ENCODE results near the gene CDH23. TPM values are rescaled to one million over a fixed set of nuclear protein-coding genes. Genes with fewer than 3 reads are reported as not detected.

Gene CDH23
- total RNA-seq, 1 experiment from 2014 or later = 0.07 TPM

GRCh38 chr10:71372882-71373495 is 23.7 kb upstream of the CDH23 start:
- no TSS peak for BruUV-seq (replicated peaks)
- intact Hi-C loops (cut with micrococcal nuclease; ENCODE audit: unreplicated experiment) = no loop called here
- Mint-ChIP-seq H3K9me3 (ENCODE audit: low read depth, unreplicated experiment) (no peaks in the 10 kb centered on the region), H3K27me3 (ENCODE audit: unreplicated experiment) (peaks cover 13% of the 10 kb centered on the region), H3K4me3 (ENCODE audit: low read depth, unreplicated experiment) (no peak overlapping the region), H3K4me1 (ENCODE audit: low read depth, unreplicated experiment) (peaks cover 13% of the 10 kb centered on the region), H3K27ac (ENCODE audit: unreplicated experiment) (no peak overlapping the region), H3K36me3 (ENCODE audit: insufficient read depth, unreplicated experiment) (peaks cover 6% of the 10 kb centered on the region)
- CTCF ChIA-PET = interaction anchor here (0.6 to 1.1 kb wide), 2 partner anchors 9 to 86 kb away, joined by 3 to 5 read pairs; no protein-coding TSS in a partner anchor
- no peak for DNase-seq
- TF ChIP-seq, protein P1, sequence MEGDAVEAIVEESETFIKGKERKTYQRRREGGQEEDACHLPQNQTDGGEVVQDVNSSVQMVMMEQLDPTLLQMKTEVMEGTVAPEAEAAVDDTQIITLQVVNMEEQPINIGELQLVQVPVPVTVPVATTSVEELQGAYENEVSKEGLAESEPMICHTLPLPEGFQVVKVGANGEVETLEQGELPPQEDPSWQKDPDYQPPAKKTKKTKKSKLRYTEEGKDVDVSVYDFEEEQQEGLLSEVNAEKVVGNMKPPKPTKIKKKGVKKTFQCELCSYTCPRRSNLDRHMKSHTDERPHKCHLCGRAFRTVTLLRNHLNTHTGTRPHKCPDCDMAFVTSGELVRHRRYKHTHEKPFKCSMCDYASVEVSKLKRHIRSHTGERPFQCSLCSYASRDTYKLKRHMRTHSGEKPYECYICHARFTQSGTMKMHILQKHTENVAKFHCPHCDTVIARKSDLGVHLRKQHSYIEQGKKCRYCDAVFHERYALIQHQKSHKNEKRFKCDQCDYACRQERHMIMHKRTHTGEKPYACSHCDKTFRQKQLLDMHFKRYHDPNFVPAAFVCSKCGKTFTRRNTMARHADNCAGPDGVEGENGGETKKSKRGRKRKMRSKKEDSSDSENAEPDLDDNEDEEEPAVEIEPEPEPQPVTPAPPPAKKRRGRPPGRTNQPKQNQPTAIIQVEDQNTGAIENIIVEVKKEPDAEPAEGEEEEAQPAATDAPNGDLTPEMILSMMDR (IDR thresholded peaks at IDR 0.05; ENCODE audit: unreplicated experiment) = no peak

DNA sequence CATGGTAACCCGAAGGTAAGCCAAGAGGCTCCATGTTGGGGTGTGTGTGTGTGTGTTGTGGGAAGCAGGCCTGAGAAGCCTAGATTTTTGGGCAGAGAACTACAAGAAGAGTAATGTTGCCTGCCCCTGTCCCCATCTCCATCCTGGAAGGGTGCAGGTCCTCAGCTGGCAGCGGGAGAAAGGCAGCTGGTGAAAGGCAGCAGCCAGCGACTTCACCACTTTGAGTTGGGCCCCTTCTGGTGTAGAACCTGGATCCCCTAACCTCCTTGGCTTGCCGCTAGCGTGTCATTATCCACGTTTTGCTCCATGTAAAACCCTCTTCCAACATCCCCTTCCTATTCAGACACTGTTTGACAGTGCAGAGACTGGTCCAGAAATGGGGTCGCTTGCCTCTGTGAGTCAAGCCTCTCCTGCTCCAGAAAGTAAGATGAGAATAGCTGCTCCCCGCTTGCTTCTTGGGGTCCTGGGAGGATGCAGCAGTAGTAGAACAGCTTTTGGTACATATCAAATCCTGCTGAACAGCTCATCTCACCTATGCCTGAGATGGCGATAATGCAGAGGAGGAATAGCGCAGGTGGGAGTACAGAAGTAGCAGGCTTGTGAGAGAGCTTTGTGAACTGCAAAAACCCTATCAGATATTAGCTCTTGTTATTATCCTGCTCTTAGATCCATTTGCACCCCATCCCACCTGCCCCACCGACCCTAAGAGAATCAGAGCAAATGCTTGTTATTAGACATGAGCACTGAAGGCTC is 22.1 kb upstream of the CDH23 start:
- TF ChIP-seq, protein P1 (IDR thresholded peaks at IDR 0.05; ENCODE audit: unreplicated experiment) = no peak
- intact Hi-C loops (cut with micrococcal nuclease; ENCODE audit: unreplicated experiment) = no loop called here
- H3K9me3 Mint-ChIP-seq (ENCODE audit: low read depth, unreplicated experiment) = no peaks in the 10 kb centered on the region
- H3K4me3 Mint-ChIP-seq (ENCODE audit: low read depth, unreplicated experiment) = no peak overlapping the region
- peaks cover 25% of the 10 kb centered on the region for H3K4me1 Mint-ChIP-seq (ENCODE audit: low read depth, unreplicated experiment)
- no TSS peak for BruUV-seq (replicated peaks)
- no peak overlapping the region for H3K27ac Mint-ChIP-seq (ENCODE audit: unreplicated experiment)
- peaks cover 6% of the 10 kb centered on the region for H3K36me3 Mint-ChIP-seq (ENCODE audit: insufficient read depth, unreplicated experiment)
- peaks cover 3% of the 10 kb centered on the region for H3K27me3 Mint-ChIP-seq (ENCODE audit: unreplicated experiment)
- DNase-seq = no peak
- CTCF ChIA-PET = interaction anchor here (0.6 kb wide), 1 partner anchor 161 kb away, joined by 4 read pairs; no protein-coding TSS in a partner anchor

GRCh38 chr10:71375952-71376351 is 20.8 kb upstream of the CDH23 start:
- no TSS peak for BruUV-seq (replicated peaks)
- Mint-ChIP-seq H3K36me3 (ENCODE audit: insufficient read depth, unreplicated experiment) (peaks cover 6% of the 10 kb centered on the region), H3K27ac (ENCODE audit: unreplicated experiment) (no peak overlapping the region), H3K9me3 (ENCODE audit: low read depth, unreplicated experiment) (no peaks in the 10 kb centered on the region), H3K27me3 (ENCODE audit: unreplicated experiment) (no peaks in the 10 kb centered on the region), H3K4me3 (ENCODE audit: low read depth, unreplicated experiment) (no peak overlapping the region), H3K4me1 (ENCODE audit: low read depth, unreplicated experiment) (peaks cover 25% of the 10 kb centered on the region)
- CTCF ChIA-PET = interaction anchor here (1.0 to 3.3 kb wide), 3 partner anchors 36 to 57 kb away, joined by 4 to 27 read pairs (median 4); partner anchors contain the start of gene SLC29A3
- intact Hi-C loops (cut with micrococcal nuclease; ENCODE audit: unreplicated experiment) = loop anchor here (2.0 kb wide), 1 partner anchor 57 kb away; the partner anchor contains the start of gene SLC29A3
- TF ChIP-seq, protein P1 (IDR thresholded peaks at IDR 0.05; ENCODE audit: unreplicated experiment) = no peak
- DNase-seq = no peak

DNA sequence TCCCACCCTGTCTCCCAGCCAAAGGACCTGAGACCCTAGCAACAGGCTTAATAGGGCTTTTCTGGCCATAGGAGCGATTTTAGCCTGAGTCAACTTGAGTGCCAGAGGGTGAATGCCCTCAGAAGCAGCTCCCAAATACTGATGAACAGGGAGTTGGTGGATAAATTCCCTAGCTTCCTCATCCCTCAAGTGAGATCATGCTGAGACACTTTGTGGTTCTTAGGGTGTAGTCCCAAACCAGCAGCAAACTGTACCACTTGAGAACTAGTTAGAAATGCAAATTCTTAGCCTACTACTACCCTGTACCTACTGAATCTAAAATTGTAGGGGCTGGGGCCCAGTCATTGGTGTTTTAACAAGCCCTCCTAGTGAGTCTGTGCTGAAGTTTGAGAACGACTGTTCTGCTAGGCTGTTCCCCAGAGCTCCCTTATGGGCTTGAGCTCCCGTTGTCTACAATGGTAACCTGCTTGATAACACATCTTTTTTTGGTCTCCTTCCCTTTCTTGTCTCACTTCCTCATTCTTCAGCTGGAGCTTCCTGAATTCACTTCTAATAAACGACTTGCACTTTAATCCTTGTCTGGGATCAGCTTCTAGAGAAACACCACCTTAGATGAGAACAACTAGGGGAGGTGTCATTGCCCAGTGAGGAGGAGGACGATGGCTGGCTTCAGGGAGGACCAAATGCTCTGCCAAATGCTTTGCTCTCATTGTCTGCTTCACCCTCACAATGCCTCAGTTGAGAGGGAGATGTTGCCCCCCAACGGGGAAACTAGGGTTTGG is 18.2 kb upstream of the CDH23 start:
- no peak overlapping the region for H3K4me3 Mint-ChIP-seq (ENCODE audit: low read depth, unreplicated experiment)
- no peak overlapping the region for H3K27ac Mint-ChIP-seq (ENCODE audit: unreplicated experiment)
- TF ChIP-seq, protein P1 (IDR thresholded peaks at IDR 0.05; ENCODE audit: unreplicated experiment) = no peak
- intact Hi-C loops (cut with micrococcal nuclease; ENCODE audit: unreplicated experiment) = no loop called here
- H3K36me3 Mint-ChIP-seq (ENCODE audit: insufficient read depth, unreplicated experiment) = peaks cover 6% of the 10 kb centered on the region
- peaks cover 17% of the 10 kb centered on the region for H3K4me1 Mint-ChIP-seq (ENCODE audit: low read depth, unreplicated experiment)
- CTCF ChIA-PET = interaction anchor here (0.6 to 3.3 kb wide), 5 partner anchors 19 to 319 kb away, joined by 3 to 27 read pairs (median 3); partner anchors contain the start of gene SLC29A3
- BruUV-seq (replicated peaks) = no TSS peak
- DNase-seq = no peak
- H3K27me3 Mint-ChIP-seq (ENCODE audit: unreplicated experiment) = no peaks in the 10 kb centered on the region
- no peaks in the 10 kb centered on the region for H3K9me3 Mint-ChIP-seq (ENCODE audit: low read depth, unreplicated experiment)
